IMR-90 (cell line): ENCODE data around the gene FEM1B. TPM values are rescaled to one million over a fixed set of nuclear protein-coding genes. Genes with fewer than 3 reads are reported as not detected.

ENCODE experiments used
- ATAC-seq: fragments of 200-7000 bp; cut with Tn5 transposase; 2 replicates; pipeline ENCODE4 v1.9.1; 2020; ENCODE audit warnings: low read depth, mild to moderate bottlenecking, moderate library complexity
- BruUV-seq: library from RNA; stranded (reverse); fragments of 400-500 nt; replicated peaks from 2 replicates; lab custom pipeline; 2021; lab: Mats Ljungman, UMichigan
- CTCF ChIA-PET: fragments of 300-600 bp; formaldehyde crosslinking; extraction: SDS; loops from one replicate; lab custom pipeline; 2021; ENCODE audit warnings: antibody characterized with exemption; lab: Yijun Ruan, JAX
- POLR2A ChIA-PET: fragments of 300-600 bp; sonication (Branson Sonifier 250); formaldehyde crosslinking; loops from one replicate; lab custom pipeline; 2022; ENCODE audit warnings: antibody characterized with exemption; ENCODE audit not compliant: unreplicated experiment; lab: Charles Lee
- DNase-seq: peaks from one replicate; pipeline ENCODE4 v3.0.0; 2013
- H2AFZ ChIP-seq: replicated peaks from 2 replicates; pipeline ENCODE3; 2013; ENCODE audit warnings: low read length, mild to moderate bottlenecking; ENCODE audit not compliant: poor library complexity
- H2AK5ac ChIP-seq: 2 replicates; pipeline ENCODE4 v1.6.1; 2013; ENCODE audit warnings: low read depth, low read length, inconsistent platforms
- H2AK9ac ChIP-seq: replicated peaks from 2 replicates; pipeline ENCODE3; 2013; ENCODE audit warnings: mild to moderate bottlenecking, low read depth, low read length, moderate library complexity; ENCODE audit not compliant: poor library complexity
- H2BK120ac ChIP-seq: 2 replicates; pipeline ENCODE4 v1.6.1; 2013; ENCODE audit warnings: low read depth, low read length, inconsistent platforms
- H2BK15ac ChIP-seq: 3 replicates; pipeline ENCODE4 v1.6.1; 2013; ENCODE audit warnings: low read depth, low read length, inconsistent platforms
- H2BK20ac ChIP-seq: 2 replicates; pipeline ENCODE4 v1.6.1; 2013; ENCODE audit warnings: low read depth, mild to moderate bottlenecking, inconsistent platforms, low read length, moderate library complexity
- H2BK5ac ChIP-seq: 2 replicates; pipeline ENCODE4 v1.6.1; 2013; ENCODE audit warnings: mild to moderate bottlenecking, low read depth, low read length, inconsistent platforms; ENCODE audit not compliant: poor library complexity, severe bottlenecking
- H3K14ac ChIP-seq: replicated peaks from 2 replicates; pipeline ENCODE4 v1.6.1; 2013; ENCODE audit warnings: low read depth, low read length, inconsistent platforms
- H3K18ac ChIP-seq: 2 replicates; pipeline ENCODE4 v1.6.1; 2013; ENCODE audit warnings: low read depth, low read length, control low read depth
- H3K23ac ChIP-seq: 2 replicates; pipeline ENCODE4 v1.6.1; 2013; ENCODE audit warnings: low read depth, low read length, inconsistent platforms
- H3K27ac ChIP-seq: 2 replicates; pipeline ENCODE4 v1.5.1; 2013; ENCODE audit warnings: mild to moderate bottlenecking, control low read depth, low read length; ENCODE audit not compliant: insufficient read depth
- H3K27me3 ChIP-seq: 2 replicates; pipeline ENCODE4 v1.6.1; 2013; ENCODE audit warnings: low read length; ENCODE audit not compliant: control insufficient read depth, insufficient read depth
- H3K36me3 ChIP-seq: 2 replicates; pipeline ENCODE4 v1.6.1; 2013; ENCODE audit warnings: low read length, mixed read lengths; ENCODE audit not compliant: control insufficient read depth, insufficient read depth
- H3K4ac ChIP-seq: 2 replicates; pipeline ENCODE4 v1.6.1; 2013; ENCODE audit warnings: low read depth, low read length, inconsistent platforms
- H3K4me1 ChIP-seq: 2 replicates; pipeline ENCODE4 v1.6.1; 2013; ENCODE audit warnings: low read length, mixed read lengths; ENCODE audit not compliant: control insufficient read depth, insufficient read depth
- H3K4me2 ChIP-seq: 2 replicates; pipeline ENCODE4 v1.6.1; 2013; ENCODE audit warnings: low read depth, mild to moderate bottlenecking, control low read depth, low read length, moderate library complexity
- H3K4me3 ChIP-seq: 2 replicates; pipeline ENCODE4 v1.5.1; 2013; ENCODE audit warnings: low read depth, mild to moderate bottlenecking, control low read depth, low read length, moderate library complexity; ENCODE audit not compliant: insufficient read depth
- H3K56ac ChIP-seq: 2 replicates; pipeline ENCODE4 v1.6.1; 2013; ENCODE audit warnings: low read length, inconsistent platforms; ENCODE audit not compliant: insufficient read depth; ENCODE audit errors: extremely low read depth
- H3K79me1 ChIP-seq, 2 experiments: 2 replicates each; pipeline ENCODE4 v1.6.1; 2013; ENCODE audit warnings: low read length in 2 of 2, inconsistent platforms in 1 of 2, low read depth in 1 of 2
- H3K9ac ChIP-seq: 2 replicates; pipeline ENCODE4 v1.6.1; 2013; ENCODE audit warnings: low read depth, low read length, control low read depth
- H3K9me1 ChIP-seq: 2 replicates; pipeline ENCODE4 v1.6.1; 2013; ENCODE audit warnings: low read length, inconsistent platforms; ENCODE audit not compliant: insufficient read depth
- H3K9me3 ChIP-seq: 2 replicates; pipeline ENCODE4 v1.6.1; 2013; ENCODE audit warnings: low read length; ENCODE audit not compliant: control insufficient read depth, insufficient read depth
- H4K20me1 ChIP-seq: 2 replicates; pipeline ENCODE4 v1.6.1; 2013; ENCODE audit warnings: low read length, inconsistent platforms; ENCODE audit not compliant: insufficient read depth
- H4K5ac ChIP-seq: 2 replicates; pipeline ENCODE4 v1.6.1; 2013; ENCODE audit warnings: mild to moderate bottlenecking, low read depth, low read length, control low read depth
- H4K8ac ChIP-seq, 2 experiments: 2 replicates each; pipeline ENCODE4 v1.6.1; 2013; ENCODE audit warnings: low read depth in 2 of 2, low read length in 2 of 2, control low read depth in 1 of 2, inconsistent platforms in 1 of 2
- H4K91ac ChIP-seq: 2 replicates; pipeline ENCODE4 v1.6.1; 2013; ENCODE audit warnings: low read depth, low read length, inconsistent platforms; ENCODE audit not compliant: insufficient read depth
- BHLHE40 ChIP-seq: fragments of 150-350 bp; IDR thresholded peaks from 2 replicates; pipeline ENCODE4 v1.6.1; 2016; ENCODE audit warnings: mild to moderate bottlenecking, low read depth, low read length
- CEBPB ChIP-seq: IDR thresholded peaks from 2 replicates; pipeline ENCODE4 v1.6.1; 2012; ENCODE audit warnings: low read depth, low read length, improper control_type of control experiment
- FOS ChIP-seq: fragments of 150-350 bp; IDR thresholded peaks from 2 replicates; pipeline ENCODE4 v1.6.1; 2016; ENCODE audit warnings: low read depth, low read length
- POLR2A ChIP-seq: IDR thresholded peaks from 2 replicates; pipeline ENCODE4 v1.6.1; 2012; ENCODE audit warnings: mild to moderate bottlenecking, low read depth, low read length
- WGBS, 2 experiments: methylation state at CpG; one replicate each; pipeline versions ENCODE4 v1.1.5 to v1.1.7; 2013; ENCODE audit warnings: missing lambda C conversion rate in 2 of 2; ENCODE audit not compliant: insufficient read length in 1 of 2; ENCODE audit errors: extremely low coverage in 2 of 2; 5-methylcytosine and 5-hydroxymethylcytosine counted together
- dilution Hi-C: fragments of 300-500 bp; cut with HindIII; formaldehyde crosslinking; loops from one replicate; pipeline ENCODE4 v1.14.3; 2018; ENCODE audit warnings: low sequenced_read_pairs; ENCODE audit not compliant: unreplicated experiment
- in situ Hi-C: fragments of 300-500 bp; cut with MboI; formaldehyde crosslinking; loops from 3 replicates; pipeline ENCODE4 v1.14.3; 2019; ENCODE audit warnings: low sequenced_read_pairs, inconsistent platforms, mixed read lengths
- intact Hi-C: fragments of 100-400 bp; cut with micrococcal nuclease; formaldehyde crosslinking; loops from 2 replicates; pipeline ENCODE4 v1.10.0; 2022
- polyA plus RNA-seq, 3 experiments: library from polyadenylated mRNA; depleted of rRNA; stranded (reverse); fragments of >200 nt; gene quantifications; 2 replicates each; pipeline ENCODE4 v1.2.3, GENCODE V29; 2012; ENCODE audit warnings: low replicate concordance in 1 of 3
- total RNA-seq: library from RNA; depleted of rRNA; stranded (reverse); fragments of >200 nt; gene quantifications from 2 replicates; pipeline ENCODE4 v1.2.3, GENCODE V29; 2012

The FEM1B gene
- total and polyA plus RNA-seq, 2 of the 4 experiments (the other 2 are of a cell fraction) = 16.9 to 51.4 TPM

- intact Hi-C loops = no loop called here
- H3K36me3 ChIP-seq = peaks cover 3% of the 10 kb centered on the region; the same call in 1 of the 2 replicates
- DNase-seq = no peak
Observed at GRCh38 chr15:68319997-68320396, 42.5 kb downstream of the FEM1B start.

More at GRCh38 chr15:68319997-68320396, 42.5 kb downstream of the FEM1B start:
- no peak overlapping the region for H2BK5ac ChIP-seq
- H3K4me2 ChIP-seq = no peak overlapping the region
- H2BK15ac ChIP-seq = no peak overlapping the region
- H2BK20ac ChIP-seq = no peak overlapping the region
- no TSS peak for BruUV-seq
- no peak overlapping the region for H3K18ac ChIP-seq
- no peak overlapping the region for H3K9ac ChIP-seq
- ATAC-seq = no peak
- H3K27ac ChIP-seq = no peak overlapping the region
- dilution Hi-C loops = no loop called here
- no peak overlapping the region for H2AFZ ChIP-seq
- no peak overlapping the region for H3K4ac ChIP-seq
- H3K9me3 ChIP-seq = no peaks in the 10 kb centered on the region
- no peak overlapping the region for H2AK9ac ChIP-seq
- H2AK5ac ChIP-seq = no peak overlapping the region
- H4K8ac ChIP-seq = no peak overlapping the region
- H3K23ac ChIP-seq = no peak overlapping the region
- WGBS, 2 experiments = 94% methylated on average over 9 of the region's 12 CpGs; no CpG with 5 or more reads in 1 of the 2 experiments
- ChIA-PET CTCF (interaction anchor here (0.9 kb wide), 1 partner anchor 67 kb away, joined by 4 read pairs; no protein-coding TSS in a partner anchor), POLR2A (interaction anchor here (0.5 kb wide), 1 partner anchor 108 kb away, joined by 4 read pairs; no protein-coding TSS in a partner anchor)
- no peak overlapping the region for H3K4me3 ChIP-seq
- in situ Hi-C loops = no loop called here
- no peaks in the 10 kb centered on the region for H3K4me1 ChIP-seq
- H4K20me1 ChIP-seq = no peaks in the 10 kb centered on the region
- TF ChIP-seq CEBPB (no peak), FOS (no peak), BHLHE40 (no peak), POLR2A (no peak)
- peaks cover 2% of the 10 kb centered on the region; the same call in 1 of the 2 replicates for H3K9me1 ChIP-seq
- no peak overlapping the region for H4K5ac ChIP-seq
- no peaks in the 10 kb centered on the region for H3K27me3 ChIP-seq
- no peak overlapping the region for H3K14ac ChIP-seq
- H4K91ac ChIP-seq = no peak overlapping the region
- H2BK120ac ChIP-seq = no peak overlapping the region
- no peak overlapping the region for H3K56ac ChIP-seq
- H3K79me1 ChIP-seq = no peaks in the 10 kb centered on the region
